Measurements from ENCODE around the gene SLC35A2.

- TF ChIP-seq POLR2A (IDR thresholded peaks at IDR 0.05) = no peak
- TF ChIP-seq POLR2AphosphoS5 (IDR thresholded peaks at IDR 0.05; ENCODE audit: insufficient read depth in 1 of 2, low read depth in 1 of 2) = no peak
Measured at GRCh38 chrX:48899078-48899410, 12.4 kb downstream of the SLC35A2 start.
